H1 (cell line): Measurements from ENCODE around the gene SUOX. TPM values are rescaled to one million over a fixed set of nuclear protein-coding genes. Genes with fewer than 3 reads are reported as not detected.

Source experiments
- BCL11A ChIP-seq, 2 experiments: IDR thresholded peaks; one replicate each; pipeline ENCODE4 v1.6.1; 2011; ENCODE audit warnings: low read depth in 2 of 2, low read length in 2 of 2, mild to moderate bottlenecking in 2 of 2
- EP300 ChIP-seq, 2 experiments: IDR thresholded peaks; 1 replicate in 1 of 2; 2 replicates in 1 of 2; pipeline ENCODE4 v1.6.1; 2011 to 2012; ENCODE audit warnings: low read depth in 2 of 2, low read length in 2 of 2, mild to moderate bottlenecking in 2 of 2, borderline replicate concordance in 1 of 2, inconsistent platforms in 1 of 2, moderate library complexity in 1 of 2
- RFX5 ChIP-seq: IDR thresholded peaks from 2 replicates; pipeline ENCODE4 v1.6.1; 2011; ENCODE audit warnings: low read depth, low read length, improper control_type of control experiment, borderline replicate concordance
- polyA plus RNA-seq, 7 experiments: library from polyadenylated mRNA; depleted of rRNA in 3 of 7; stranded (reverse) in 5 of 7; unstranded in 2 of 7; fragments of >200 nt in 5 of 7; fragments of 200-250 nt in 2 of 7; gene quantifications; 1 replicate in 5 of 7; 2 replicates in 1 of 7; 4 replicates in 1 of 7; pipeline versions ENCODE4 v1.2.1 to v1.2.3, GENCODE V29; 2011 to 2013; ENCODE audit warnings: missing spikeins in 2 of 7, mixed read lengths in 2 of 7
- total RNA-seq: library from RNA; stranded (reverse); fragmentation: NEBNext Ultra II Directional; extraction: Animal tissue kit (Norgen Biotek cat#: 25700); gene quantifications from 2 replicates; pipeline ENCODE4 v1.2.1, GENCODE V29; 2021

SUOX gene
- total and polyA plus RNA-seq, 2 of the 8 experiments (the other 6 are each of a cell fraction or from before 2014, with no cell fraction given): 22.5 to 31.3 TPM

GRCh38 chr12:55972911-55973598 is 24.0 kb upstream of the SUOX start (continued):
- no peak for TF ChIP-seq RFX5
- TF ChIP-seq EP300 (IDR thresholded peaks at IDR 0.05; ENCODE audit: borderline replicate concordance in 1 of 2, low read depth in 2 of 2, low read length in 2 of 2): no peak
- TF ChIP-seq BCL11A (IDR thresholded peaks at IDR 0.05; ENCODE audit: low read depth in 2 of 2, low read length in 2 of 2): no peak
